ENCODE data around the gene NOSIP.

Gene NOSIP

DNA sequence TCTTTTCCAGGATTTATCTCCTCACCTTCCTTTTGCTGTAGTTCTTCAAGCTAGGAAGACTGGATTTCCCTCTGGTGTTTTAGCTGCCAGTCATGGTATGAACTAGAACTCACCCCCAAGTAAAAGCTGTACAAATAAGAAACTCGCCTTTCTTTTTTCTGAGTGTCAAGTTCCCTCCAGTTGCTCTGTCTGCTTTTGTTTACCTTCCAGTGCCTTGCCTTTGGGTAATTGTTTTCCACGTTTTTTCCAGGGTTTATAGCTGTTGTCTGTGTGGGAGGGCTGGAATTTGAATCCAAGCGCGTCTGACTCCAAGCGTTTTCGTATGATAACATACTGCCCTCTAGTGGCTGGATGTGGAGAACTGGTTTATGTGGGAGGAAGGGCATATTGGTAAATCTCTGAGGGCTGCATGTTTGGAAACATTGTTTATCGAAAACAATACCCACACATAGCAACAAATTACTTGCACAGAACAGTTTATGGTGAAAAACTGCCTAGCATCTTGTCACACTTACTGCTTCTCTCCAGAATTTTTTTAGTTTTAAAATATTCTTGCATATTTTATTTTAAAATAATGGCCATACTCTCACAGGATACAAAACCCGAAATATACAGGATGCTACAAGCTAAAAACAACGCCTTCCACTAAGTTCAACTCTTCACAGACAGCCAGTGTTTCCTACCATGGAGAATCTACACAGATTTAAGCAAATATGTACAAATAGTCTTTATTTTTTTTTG is 33.4 kb downstream of the NOSIP start:
- DNase-seq (ENCODE audit: low spot score) (peak; percentile 81), FAIRE-seq (no peak)

DNA sequence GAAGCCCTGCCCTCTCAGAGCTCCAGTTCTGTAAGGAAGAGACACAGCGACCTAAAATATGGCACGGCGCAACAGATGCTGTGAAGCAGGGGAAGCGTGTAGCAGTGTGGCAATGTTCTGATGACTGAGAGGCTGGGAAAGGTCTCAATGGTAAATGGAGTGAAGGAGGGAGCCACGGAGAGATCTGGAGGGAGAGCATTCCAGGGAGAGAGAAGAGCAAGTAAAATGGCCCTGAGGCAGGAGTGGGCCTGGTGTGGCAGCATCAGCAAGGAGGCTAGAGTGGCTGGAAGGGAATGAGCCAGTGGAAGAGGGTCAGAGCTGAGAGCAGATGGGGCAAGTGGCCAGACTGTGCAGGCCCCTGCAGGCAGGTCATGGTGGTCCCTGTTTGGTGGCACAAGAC is 36.2 kb downstream of the NOSIP start:
- DNase-seq (ENCODE audit: low spot score): no peak
- FAIRE-seq: no peak

DNA sequence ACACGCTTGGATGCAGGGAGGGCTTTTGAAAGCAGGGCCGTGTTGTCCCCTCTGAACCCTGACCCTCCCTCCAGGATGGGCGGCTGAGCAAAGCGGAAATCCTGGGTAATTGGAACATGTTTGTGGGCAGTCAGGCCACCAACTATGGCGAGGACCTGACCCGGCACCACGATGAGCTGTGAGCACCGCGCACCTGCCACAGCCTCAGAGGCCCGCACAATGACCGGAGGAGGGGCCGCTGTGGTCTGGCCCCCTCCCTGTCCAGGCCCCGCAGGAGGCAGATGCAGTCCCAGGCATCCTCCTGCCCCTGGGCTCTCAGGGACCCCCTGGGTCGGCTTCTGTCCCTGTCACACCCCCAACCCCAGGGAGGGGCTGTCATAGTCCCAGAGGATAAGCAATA is 37.3 kb downstream of the NOSIP start:
- no peak for DNase-seq (ENCODE audit: low spot score)
- FAIRE-seq: no peak

DNA sequence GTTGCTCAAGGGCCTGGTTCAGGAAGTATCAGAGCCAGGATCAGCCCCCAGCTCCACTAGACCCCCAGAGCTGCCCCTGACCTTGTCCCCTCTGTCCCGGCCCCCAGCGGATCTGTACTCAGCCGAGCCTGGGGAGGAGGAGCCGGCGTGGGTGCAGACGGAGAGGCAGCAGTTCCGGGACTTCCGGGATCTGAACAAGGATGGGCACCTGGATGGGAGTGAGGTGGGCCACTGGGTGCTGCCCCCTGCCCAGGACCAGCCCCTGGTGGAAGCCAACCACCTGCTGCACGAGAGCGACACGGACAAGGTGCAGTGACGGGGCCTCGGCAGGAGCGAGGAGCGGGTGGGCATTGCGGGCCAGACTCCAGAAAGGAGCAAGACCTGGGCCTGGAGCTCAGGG is 37.9 kb downstream of the NOSIP start:
- DNase-seq (ENCODE audit: low spot score) (no peak), FAIRE-seq (no peak)

DNA sequence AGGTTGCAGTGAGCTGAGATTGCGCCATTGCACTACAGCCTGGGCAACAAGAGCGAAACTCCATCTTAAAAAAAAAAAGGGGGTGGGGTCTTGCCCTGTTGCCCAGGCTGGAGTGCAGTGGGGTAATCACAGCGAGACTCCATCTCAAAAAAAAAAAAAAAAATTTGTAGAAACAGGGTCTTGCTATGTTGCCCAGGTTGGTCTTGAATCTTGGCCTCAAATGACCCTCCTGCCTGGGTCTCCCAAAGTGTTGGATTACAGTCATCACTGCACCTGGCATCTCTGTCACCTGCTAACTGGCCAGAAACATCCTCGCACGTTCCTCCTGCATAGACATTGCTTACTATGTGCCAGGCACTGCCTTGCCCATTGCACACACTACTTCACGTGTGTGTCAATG is 38.4 kb downstream of the NOSIP start:
- no peak for DNase-seq (ENCODE audit: low spot score)
- peak; percentile 46 for FAIRE-seq

DNA sequence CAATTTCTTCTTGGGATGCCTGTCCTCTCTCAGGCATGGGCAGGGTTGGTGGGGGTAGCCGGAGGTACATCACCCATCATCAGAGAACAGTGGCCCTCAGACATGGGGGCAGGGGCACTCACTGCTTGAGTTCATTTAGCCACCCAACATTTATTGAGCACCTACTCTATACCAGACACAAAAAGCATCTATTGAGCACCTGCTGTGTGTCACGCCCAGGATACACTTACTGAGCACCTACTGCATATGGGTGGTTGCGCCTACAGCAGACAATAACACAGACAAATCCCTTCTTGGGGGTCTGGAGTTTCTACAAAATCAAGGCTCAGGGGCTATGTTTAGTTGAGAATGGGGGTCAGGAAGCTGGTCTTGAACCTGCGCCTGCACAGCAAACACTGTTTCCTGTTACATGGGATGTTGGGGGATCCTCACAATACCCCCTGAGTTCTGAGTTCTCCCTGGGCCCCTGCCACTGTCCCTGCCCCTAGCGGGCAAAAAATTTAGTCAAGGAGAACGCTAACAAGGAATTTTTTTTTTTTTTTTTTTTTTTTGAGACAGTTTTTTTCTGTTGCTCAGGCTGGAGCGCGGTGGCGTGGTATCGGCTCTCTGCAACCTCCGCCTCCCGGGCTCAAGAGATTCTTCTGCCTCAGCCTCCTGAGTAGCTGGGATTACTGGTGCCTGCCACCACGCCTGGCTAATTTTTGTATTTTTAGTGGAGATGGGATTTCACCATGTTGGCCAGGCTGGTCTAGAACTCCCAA is 41.0 kb downstream of the NOSIP start:
- FAIRE-seq: no peak
- DNase-seq (ENCODE audit: low spot score): no peak

DNA sequence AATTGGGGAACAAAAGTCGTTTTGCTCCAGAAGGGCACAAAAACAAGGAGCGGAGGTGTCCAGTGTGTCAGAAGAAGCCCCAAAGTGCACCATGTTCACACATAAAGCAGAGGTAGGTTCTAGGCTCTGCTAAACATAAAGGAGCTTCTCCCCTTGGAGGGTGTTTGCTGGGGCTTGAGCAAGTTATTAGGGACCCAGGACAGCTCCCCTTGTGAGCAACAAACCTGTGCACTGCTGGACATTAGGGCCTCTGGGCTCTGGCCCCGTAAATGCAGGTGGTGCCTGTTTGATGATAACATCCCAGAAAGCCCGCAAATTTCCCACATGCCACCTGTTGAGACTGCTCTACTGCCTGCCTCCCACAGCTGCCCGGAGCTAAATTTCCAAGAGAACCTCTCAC is 41.7 kb downstream of the NOSIP start:
- FAIRE-seq (no peak), DNase-seq (ENCODE audit: low spot score) (no peak)

DNA sequence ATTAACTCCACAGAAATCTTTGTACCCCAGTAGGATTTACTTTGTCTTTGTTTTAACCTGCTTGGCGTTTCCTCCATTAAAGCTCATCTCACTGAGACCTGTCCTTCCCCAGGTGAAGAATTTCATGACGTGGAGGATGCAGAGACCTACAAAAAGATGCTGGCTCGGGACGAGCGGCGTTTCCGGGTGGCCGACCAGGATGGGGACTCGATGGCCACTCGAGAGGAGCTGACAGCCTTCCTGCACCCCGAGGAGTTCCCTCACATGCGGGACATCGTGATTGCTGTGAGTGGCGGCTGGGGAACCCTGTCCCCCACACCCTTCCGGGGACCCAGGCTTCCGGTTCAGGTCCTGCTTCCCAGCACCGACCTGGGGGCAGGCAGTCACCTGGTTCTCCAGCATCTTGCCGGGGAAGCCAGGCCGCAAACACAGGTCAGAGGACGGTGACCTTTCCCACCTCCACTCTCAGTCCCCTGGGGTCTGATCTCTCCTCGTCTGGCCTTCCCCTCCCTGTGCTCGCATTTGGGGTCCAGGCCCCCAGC is 43.4 kb downstream of the NOSIP start:
- FAIRE-seq: no peak
- DNase-seq (ENCODE audit: low spot score): no peak

DNA sequence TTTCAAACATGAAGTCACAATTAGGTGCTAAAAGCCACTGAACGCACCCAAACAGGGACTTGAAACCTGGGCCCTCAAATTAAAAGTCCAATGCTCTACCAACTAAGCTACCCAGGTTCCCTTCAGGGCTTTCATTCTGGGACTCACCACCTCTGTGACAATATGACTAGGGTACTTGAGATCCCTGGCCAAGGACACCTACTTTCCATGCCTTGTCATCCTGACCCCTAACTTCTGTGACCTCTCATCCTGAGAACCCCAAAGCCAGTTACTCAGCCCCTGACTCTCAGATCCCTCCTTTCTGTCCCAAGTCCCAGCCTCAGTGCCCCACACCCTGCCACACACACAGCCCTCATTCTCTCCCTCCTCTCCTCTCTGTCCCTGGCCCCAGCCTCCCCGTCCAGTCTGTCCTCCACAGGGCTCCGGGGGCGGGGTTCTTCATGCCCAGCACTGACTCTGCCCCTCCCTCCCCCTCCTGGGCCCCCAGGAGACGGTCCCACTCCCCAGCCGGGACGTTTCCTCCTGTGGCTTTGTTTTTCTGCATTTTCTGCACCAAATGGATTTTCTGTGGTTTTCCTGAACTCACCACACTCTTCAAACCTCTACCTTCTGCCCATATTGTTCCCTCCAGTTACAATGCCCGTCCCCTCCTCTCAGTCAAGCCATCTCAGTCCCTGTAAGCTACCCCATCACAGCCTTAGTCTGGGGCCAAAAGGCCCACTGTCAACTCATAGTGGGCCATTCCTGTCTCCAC is 45.5 kb downstream of the NOSIP start:
- DNase-seq (ENCODE audit: low spot score) (no peak), FAIRE-seq (no peak)

DNA sequence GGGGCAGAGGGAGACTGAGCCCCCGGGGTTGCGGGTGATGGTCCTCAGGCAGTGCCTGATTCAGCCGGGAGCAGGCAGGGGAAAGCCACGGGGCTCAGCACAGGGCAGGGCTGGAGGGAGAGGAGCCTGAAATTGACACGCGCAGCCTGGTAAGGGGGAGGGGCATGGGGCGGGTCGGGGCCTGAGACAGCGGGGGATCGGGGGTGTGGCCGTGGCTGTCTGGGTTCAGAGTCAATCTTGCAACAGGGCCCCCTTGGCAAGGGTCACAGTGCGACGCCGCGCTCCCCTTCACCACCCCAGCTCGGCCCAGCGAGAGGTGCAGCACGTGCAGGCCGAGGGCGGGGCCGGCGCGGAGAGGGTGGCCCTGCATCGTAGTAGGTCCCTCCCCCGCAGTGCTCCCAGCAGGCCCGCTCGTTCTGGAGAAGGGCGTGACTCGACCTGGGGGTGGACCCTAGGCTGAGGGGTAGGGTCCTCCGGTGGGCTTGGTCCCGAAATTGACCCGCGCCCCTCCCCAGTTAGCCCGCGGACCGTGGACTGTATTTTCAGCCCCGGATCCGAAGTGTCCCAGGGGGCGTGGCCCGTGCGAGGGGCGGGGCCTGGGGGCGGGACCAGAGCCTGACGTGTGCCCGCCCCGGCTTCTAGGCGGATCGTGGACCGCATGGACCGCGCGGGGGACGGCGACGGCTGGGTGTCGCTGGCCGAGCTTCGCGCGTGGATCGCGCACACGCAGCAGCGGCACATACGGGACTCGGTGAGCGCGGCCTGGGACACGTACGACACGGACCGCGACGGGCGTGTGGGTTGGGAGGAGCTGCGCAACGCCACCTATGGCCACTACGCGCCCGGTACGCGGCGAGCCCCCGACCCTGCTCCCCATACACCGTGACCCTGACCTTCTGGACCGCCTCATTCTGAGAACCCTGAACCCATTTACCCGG is 46.5 kb downstream of the NOSIP start:
- no peak for FAIRE-seq
- no peak for DNase-seq (ENCODE audit: low spot score)

DNA sequence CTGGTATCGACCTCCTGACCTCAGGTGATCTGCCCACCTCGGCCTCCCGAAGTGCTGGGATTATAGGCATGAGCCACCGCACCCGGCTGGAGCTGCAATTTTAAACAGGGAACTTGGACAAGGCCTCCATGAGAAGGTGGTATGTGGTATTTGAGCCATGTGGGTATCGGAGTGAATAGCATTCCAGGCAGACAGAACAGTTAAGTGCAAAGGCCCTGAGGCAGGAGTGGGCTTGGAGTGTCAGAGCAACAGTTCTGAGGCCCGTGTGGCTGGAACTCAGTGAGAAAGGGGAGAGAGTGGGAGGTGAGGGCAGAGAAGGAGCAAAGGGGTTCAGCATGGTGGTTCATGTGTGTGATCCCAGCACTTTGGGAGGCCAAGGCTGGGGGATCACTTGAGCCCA is 49.6 kb downstream of the NOSIP start:
- FAIRE-seq (no peak), DNase-seq (ENCODE audit: low spot score) (no peak)

DNA sequence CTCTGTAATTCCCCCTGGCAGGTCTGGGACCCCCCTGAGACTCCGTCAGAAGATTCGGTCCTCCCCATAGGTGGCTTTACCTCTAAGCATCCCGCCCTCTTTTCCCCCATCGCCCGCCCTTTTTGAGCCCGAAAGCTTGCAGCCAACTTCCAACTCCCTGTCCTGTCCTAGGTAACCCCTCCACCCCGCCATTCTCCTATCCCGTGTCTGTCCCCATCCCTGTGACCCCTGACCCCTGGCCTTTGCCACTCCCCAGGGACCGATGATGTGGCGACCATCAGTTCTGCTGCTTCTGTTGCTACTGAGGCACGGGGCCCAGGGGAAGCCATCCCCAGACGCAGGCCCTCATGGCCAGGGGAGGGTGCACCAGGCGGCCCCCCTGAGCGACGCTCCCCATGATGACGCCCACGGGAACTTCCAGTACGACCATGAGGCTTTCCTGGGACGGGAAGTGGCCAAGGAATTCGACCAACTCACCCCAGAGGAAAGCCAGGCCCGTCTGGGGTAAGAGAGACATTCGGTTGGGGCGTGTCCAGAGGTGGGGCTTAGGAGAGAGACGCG is 52.1 kb downstream of the NOSIP start:
- no peak for FAIRE-seq
- DNase-seq (ENCODE audit: low spot score): peak; percentile 23

DNA sequence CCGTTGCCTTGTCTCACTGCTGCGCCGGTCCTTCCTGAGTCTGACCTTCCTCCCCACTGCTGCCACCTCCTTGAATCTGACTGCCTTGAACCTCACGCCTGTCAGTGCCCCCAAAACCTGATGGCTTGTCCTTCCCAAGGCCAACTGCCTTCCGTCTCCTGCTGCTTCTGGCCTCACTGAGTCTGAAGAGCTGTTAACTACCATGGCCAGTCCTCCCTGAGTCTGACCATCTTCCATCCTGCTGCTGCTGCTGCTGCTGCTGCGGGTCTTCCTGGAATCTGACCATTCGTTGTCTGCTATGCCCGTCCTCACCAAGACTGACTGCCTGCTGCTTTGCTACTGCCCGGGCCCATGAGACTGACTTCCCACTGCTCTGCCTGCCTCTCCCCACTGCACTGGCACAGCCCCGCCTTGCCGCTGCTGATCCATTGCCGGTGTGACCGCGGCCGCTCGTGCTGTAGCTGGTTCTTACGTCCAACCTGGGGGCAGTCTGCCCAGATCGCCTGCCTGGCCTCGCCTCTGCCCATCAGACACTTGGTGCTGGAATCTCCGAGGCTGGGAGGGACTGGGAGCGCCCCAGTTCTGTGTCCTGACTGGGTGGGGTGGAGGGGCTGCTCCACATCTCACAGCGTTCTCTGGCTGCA is 55.4 kb downstream of the NOSIP start:
- FAIRE-seq (no peak), DNase-seq (ENCODE audit: low spot score) (no peak)

DNA sequence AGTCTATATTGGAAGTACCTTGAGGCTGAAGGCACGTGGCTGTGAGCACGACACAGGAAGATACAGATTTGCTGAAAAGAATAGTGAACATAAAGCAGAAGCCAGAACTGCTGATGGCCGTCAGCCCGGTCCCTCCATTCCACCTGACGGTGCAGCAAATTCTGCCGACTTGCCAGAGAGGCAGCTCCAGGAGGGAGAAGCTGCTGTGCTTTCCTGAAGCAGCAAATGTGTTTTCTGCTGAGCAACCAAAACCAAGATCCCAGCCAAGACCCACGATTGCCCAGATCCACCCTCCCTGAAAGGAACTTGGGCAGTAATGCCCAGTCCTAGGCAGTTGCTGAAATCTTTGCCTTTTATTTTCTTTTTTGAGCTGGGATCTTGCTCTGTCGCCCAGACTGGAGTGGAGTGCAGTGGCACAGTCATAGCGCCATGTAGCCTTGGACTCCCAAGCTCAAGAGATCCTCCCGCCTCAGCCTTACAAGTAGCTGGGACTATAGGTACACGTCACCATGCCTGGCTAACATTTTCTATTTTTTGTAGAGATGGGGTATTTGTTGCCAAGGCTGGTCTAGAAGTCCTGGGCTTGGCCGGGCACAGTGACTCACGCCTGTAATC is 59.5 kb downstream of the NOSIP start:
- DNase-seq (ENCODE audit: low spot score) (no peak), FAIRE-seq (no peak)

DNA sequence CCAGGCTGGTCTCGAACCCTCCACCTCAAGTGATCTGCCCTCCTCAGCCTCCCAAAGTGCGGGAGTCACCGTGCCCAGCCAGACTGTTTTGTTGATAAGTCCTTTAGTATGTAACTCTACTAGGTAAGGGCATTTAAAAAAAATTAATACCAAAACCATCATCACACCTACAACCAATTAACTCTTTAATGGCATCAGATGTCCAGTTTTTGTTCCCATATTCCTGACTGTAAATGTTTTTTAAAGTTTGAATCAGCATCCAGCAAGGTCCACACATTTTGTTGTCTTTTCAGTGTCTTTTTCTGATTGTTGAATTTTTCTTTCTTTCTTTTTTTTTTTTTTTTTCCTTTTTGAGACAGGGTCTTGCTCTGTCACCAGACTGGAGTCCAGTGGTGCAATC is 62.3 kb downstream of the NOSIP start:
- FAIRE-seq: no peak
- no peak for DNase-seq (ENCODE audit: low spot score)

DNA sequence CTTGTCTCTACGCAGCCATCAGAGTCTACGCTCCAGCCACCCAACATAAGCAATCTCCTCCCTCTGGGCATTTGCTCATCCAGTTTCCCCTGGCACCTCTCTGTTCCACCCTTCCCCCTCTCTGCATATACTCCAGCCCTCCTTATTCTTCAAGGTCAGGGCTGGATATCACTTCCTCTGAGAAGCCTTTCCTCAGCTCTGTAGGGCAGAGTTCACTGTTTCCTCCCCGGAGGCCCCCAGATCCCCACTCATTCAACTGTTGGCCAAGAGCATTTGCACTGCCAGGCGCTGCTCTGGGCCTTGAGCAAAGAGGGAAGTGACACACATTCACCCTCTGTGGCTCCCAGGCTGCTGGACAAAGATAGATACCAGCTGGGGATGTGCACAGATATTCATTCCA is 64.6 kb downstream of the NOSIP start:
- FAIRE-seq: no peak
- DNase-seq (ENCODE audit: low spot score): no peak

DNA sequence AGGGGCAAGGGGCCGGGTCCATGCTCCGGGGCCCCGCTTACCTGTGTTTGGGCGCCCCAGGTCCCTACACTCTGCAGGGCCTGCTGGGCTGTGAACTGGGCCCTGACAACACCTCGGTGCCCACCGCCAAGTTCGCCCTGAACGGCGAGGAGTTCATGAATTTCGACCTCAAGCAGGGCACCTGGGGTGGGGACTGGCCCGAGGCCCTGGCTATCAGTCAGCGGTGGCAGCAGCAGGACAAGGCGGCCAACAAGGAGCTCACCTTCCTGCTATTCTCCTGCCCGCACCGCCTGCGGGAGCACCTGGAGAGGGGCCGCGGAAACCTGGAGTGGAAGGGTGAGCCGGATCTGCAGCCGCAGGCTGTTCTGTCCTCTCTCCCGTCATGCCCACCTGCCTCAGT is 66.2 kb downstream of the NOSIP start:
- FAIRE-seq (no peak), DNase-seq (ENCODE audit: low spot score) (no peak)

DNA sequence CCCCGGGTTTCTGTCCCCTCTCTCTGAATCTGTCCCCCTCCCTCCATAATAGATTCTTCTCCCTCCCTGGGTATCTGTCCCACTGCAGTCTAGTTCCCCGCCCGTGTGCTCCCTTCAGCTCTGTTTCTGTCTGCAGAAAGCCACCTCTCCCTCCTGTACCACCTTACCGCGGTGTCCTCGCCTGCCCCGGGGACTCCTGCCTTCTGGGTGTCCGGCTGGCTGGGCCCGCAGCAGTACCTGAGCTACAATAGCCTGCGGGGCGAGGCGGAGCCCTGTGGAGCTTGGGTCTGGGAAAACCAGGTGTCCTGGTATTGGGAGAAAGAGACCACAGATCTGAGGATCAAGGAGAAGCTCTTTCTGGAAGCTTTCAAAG is 66.6 kb downstream of the NOSIP start:
- no peak for DNase-seq (ENCODE audit: low spot score)
- no peak for FAIRE-seq

DNA sequence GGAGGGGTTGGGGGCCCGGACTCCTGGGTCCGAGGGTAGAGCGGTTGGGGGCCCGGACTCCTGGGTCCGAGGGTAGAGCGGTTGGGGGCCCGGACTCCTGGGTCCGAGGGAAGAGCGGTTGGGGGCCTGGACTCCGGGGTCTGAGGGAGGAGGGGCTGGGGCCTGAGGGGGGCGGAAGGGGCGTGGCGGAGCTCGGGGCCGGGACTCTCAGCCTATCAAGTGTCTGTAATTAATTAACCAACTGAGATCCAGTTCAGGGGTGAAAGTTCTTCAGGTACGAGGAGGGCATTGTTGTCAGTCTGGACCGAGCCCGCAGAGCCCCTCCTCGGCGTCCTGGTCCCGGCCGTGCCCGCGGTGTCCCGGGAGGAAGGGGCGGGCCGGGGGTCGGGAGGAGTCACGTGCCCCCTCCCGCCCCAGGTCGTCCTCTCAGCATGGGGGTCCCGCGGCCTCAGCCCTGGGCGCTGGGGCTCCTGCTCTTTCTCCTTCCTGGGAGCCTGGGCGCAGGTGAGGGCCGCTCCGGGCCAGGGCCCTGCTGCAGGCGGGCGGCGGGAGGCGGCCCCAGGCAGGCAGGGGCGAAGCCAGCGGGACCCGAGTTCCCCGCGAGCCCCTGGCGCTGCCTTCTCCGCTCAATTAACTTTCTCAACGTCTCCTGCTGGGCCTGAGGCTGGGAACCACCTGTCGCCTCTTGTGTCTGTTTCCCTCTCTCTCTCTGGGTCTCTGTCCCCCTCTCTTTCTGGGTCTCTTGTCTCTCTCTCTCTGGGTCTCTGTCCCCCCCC is 67.2 kb downstream of the NOSIP start:
- FAIRE-seq (no peak), DNase-seq (ENCODE audit: low spot score) (no peak)
